ENCODE data around the gene UBASH3B. TPM values are rescaled to one million over a fixed set of nuclear protein-coding genes. Genes with fewer than 3 reads are reported as not detected.

UBASH3B gene
- total and polyA plus RNA-seq, 9 donors, result 3.8 to 11.1 (median 4.5) TPM

- no peak overlapping the region for H3K4me3 ChIP-seq (ENCODE audit: low read length)
- DNase-seq, result peak; percentile 92
- peaks cover 43% of the 10 kb centered on the region for H3K4me1 ChIP-seq (ENCODE audit: control insufficient read depth, insufficient read depth, low read length)
- H3K27me3 ChIP-seq (ENCODE audit: control insufficient read depth, insufficient read depth, low read length), result no peaks in the 10 kb centered on the region
- H3K36me3 ChIP-seq (ENCODE audit: control insufficient read depth, insufficient read depth, low read length), result no peaks in the 10 kb centered on the region
- peak overlapping the region; percentile 93 for H3K27ac ChIP-seq (ENCODE audit: low read length)
- 11% methylated on average over 4 of the region's 12 CpGs for WGBS (ENCODE audit: insufficient coverage)
- H3K9me3 ChIP-seq (replicated peaks; ENCODE audit: control insufficient read depth, low read depth, low read length), result no peaks in the 10 kb centered on the region
Measured at GRCh38 chr11:122741613-122742300, 86.2 kb downstream of the UBASH3B start.

DNA sequence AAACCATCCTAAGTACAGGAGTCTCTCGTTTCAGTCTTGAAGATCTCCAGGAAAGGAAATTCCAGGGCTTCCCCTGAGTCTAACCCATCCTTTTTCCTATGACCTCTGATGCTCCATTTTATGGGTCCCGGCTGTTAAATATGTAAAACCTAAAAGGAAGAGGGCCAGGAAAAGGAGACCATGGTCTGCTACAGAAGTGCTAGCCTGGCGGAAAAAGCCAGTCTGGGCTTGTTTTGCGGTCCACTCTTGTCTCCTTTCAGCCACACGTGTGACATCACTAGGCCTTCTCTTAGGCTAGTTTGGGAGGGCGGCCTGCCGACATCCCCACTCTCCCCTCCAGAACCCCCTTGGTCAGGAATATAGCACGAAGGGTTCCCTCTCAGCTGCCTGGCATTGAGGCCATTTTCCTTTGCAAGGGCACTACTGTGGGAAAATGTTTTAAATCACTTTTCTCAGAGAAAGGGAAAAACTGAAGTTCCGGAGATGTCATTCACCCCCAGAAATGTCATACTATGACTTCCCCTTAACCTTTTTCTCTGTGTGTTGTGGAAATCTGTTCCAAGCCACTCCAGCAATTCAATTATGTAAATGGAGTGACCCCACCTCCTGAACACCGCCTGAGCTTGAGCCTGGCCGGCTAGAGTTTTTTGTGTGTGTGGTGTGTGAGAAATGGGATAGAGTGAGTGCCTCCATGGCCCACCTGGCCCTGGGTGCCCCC lies 86.9 kb downstream of the UBASH3B start:
- peaks cover 49% of the 10 kb centered on the region for H3K4me1 ChIP-seq (ENCODE audit: control insufficient read depth, insufficient read depth, low read length)
- H3K27ac ChIP-seq (ENCODE audit: low read length), result peak overlapping the region; percentile 93
- no peaks in the 10 kb centered on the region for H3K36me3 ChIP-seq (ENCODE audit: control insufficient read depth, insufficient read depth, low read length)
- WGBS (ENCODE audit: insufficient coverage), result 14% methylated on average over 1 of the region's 11 CpGs
- no peaks in the 10 kb centered on the region for H3K9me3 ChIP-seq (replicated peaks; ENCODE audit: control insufficient read depth, low read depth, low read length)
- no peaks in the 10 kb centered on the region for H3K27me3 ChIP-seq (ENCODE audit: control insufficient read depth, insufficient read depth, low read length)
- no peak overlapping the region for H3K4me3 ChIP-seq (ENCODE audit: low read length)
- peak; percentile 93 for DNase-seq

DNA sequence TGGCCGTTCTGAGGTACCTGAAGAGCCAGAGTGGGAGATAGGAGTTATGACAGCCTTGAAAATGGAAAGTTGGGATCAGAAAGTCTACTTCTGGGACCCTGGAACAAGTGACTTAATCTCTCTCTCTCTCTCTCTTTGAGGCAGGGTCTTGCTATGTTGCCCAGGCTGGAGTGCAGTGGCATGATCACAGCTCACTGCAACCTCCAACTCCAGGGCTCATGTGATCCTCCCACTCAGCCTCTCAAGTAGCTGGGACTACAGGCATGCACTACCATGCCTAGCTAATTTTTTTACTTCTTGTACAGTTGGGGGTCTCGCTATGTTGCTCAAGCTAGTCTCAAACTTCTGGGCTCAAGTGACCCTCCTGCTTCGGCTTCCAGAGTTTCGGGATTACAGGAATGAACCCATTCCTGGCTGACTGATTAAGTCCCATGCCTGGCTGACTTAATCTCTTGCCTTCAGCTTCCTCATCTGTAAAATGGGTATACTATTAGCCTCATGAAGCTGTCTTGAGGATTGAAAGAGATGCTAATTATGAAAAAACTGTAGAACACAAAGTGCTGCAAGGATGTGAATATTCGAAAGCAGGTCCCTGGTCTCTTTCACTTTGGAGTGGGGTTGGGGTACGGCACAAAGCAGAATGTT lies 87.7 kb downstream of the UBASH3B start:
- no peak for DNase-seq
- H3K4me1 ChIP-seq (ENCODE audit: control insufficient read depth, insufficient read depth, low read length), result peaks cover 55% of the 10 kb centered on the region
- H3K4me3 ChIP-seq (ENCODE audit: low read length), result no peak overlapping the region
- WGBS (ENCODE audit: insufficient coverage), result 88% methylated on average over 3 of the region's 6 CpGs
- peak overlapping the region; percentile 93 for H3K27ac ChIP-seq (ENCODE audit: low read length)
- no peaks in the 10 kb centered on the region for H3K9me3 ChIP-seq (replicated peaks; ENCODE audit: control insufficient read depth, low read depth, low read length)
- H3K36me3 ChIP-seq (ENCODE audit: control insufficient read depth, insufficient read depth, low read length), result no peaks in the 10 kb centered on the region
- H3K27me3 ChIP-seq (ENCODE audit: control insufficient read depth, insufficient read depth, low read length), result no peaks in the 10 kb centered on the region

DNA sequence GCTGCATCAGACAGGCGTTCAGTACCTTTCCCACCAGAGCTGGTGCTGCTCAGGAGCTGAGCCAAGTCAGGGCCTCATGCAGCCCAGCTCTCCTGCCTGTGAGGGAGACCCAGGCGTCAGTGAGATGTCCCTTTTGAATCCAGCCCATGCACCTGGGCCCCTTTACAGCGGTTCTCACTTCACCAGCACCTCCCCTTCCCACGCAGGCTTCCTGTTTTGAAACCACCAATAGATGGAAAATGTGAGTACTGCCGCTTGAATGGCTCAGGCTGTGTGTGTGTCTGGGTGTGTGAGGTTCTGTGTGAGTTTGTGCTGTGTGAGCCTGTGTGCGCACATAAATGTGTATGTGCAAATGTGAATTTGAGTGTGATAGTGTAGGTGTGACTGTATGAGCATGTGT lies 88.4 kb downstream of the UBASH3B start:
- WGBS (ENCODE audit: insufficient coverage), result 21% methylated on average over 4 of the region's 6 CpGs
- no peaks in the 10 kb centered on the region for H3K27me3 ChIP-seq (ENCODE audit: control insufficient read depth, insufficient read depth, low read length)
- H3K9me3 ChIP-seq (replicated peaks; ENCODE audit: control insufficient read depth, low read depth, low read length), result no peaks in the 10 kb centered on the region
- peak overlapping the region; percentile 93 for H3K27ac ChIP-seq (ENCODE audit: low read length)
- DNase-seq, result peak; percentile 93
- H3K4me1 ChIP-seq (ENCODE audit: control insufficient read depth, insufficient read depth, low read length), result peaks cover 61% of the 10 kb centered on the region
- H3K36me3 ChIP-seq (ENCODE audit: control insufficient read depth, insufficient read depth, low read length), result no peaks in the 10 kb centered on the region
- no peak overlapping the region for H3K4me3 ChIP-seq (ENCODE audit: low read length)

GRCh38 chr11:122744357-122744756 lies 88.8 kb downstream of the UBASH3B start:
- Histone ChIP-seq H3K4me3 (ENCODE audit: low read length) (no peak overlapping the region), H3K4me1 (ENCODE audit: control insufficient read depth, insufficient read depth, low read length) (peaks cover 62% of the 10 kb centered on the region), H3K27me3 (ENCODE audit: control insufficient read depth, insufficient read depth, low read length) (no peaks in the 10 kb centered on the region), H3K27ac (ENCODE audit: low read length) (peak overlapping the region; percentile 51), H3K36me3 (ENCODE audit: control insufficient read depth, insufficient read depth, low read length) (no peaks in the 10 kb centered on the region), H3K9me3 (replicated peaks; ENCODE audit: control insufficient read depth, low read depth, low read length) (no peaks in the 10 kb centered on the region)
- WGBS (ENCODE audit: insufficient coverage), result 64% methylated on average over 5 of the region's 5 CpGs
- DNase-seq, result no peak

DNA sequence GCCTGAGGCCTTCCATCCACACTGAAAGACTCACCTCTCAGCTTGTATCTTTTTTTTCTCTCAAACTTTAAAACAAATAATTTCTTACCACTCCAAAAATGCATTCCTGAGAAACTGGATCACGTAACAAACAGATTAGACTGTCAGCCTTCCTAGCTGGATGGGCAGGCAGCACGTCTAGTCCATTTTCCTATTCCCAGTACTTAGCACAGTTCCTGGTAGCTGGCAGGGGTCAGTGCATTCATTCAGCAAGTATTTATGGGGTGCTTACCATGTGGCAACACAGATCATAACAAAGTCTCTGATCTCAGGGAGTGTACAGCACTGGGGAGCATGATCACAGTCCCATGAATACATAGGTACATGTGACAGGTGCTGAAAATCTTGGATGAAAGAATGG lies 89.6 kb downstream of the UBASH3B start:
- Histone ChIP-seq H3K27ac (ENCODE audit: low read length) (no peak overlapping the region), H3K36me3 (ENCODE audit: control insufficient read depth, insufficient read depth, low read length) (no peaks in the 10 kb centered on the region), H3K27me3 (ENCODE audit: control insufficient read depth, insufficient read depth, low read length) (no peaks in the 10 kb centered on the region), H3K4me1 (ENCODE audit: control insufficient read depth, insufficient read depth, low read length) (peaks cover 62% of the 10 kb centered on the region), H3K4me3 (ENCODE audit: low read length) (no peak overlapping the region), H3K9me3 (replicated peaks; ENCODE audit: control insufficient read depth, low read depth, low read length) (no peaks in the 10 kb centered on the region)
- 40% methylated on average over 1 of the region's 2 CpGs for WGBS (ENCODE audit: insufficient coverage)
- no peak for DNase-seq

DNA sequence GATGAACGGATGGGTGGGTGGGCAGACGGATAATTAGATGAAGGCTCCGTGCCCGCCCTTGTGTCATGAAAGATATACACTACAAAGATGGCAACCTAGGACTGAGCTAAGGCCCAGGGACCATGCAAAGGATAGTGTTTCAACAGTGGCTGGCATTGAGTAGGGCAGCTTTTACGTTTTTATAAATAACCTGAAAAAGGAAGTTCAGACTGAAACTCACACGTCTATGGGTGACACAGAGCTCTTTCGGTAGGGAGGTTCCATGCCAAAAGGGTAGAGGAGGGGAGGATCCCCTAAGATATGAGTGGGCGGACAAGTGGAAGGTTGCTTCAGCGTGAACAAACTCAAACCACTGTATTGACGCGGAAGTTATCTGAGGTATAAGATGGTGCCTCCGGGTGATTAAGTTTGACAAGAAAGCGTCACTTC lies 90.5 kb downstream of the UBASH3B start:
- H3K36me3 ChIP-seq (ENCODE audit: control insufficient read depth, insufficient read depth, low read length), result no peaks in the 10 kb centered on the region
- peak overlapping the region; percentile 39 for H3K27ac ChIP-seq (ENCODE audit: low read length)
- H3K4me3 ChIP-seq (ENCODE audit: low read length), result no peak overlapping the region
- no peaks in the 10 kb centered on the region for H3K9me3 ChIP-seq (replicated peaks; ENCODE audit: control insufficient read depth, low read depth, low read length)
- 79% methylated on average over 7 of the region's 13 CpGs for WGBS (ENCODE audit: insufficient coverage)
- no peak for DNase-seq
- peaks cover 61% of the 10 kb centered on the region for H3K4me1 ChIP-seq (ENCODE audit: control insufficient read depth, insufficient read depth, low read length)
- H3K27me3 ChIP-seq (ENCODE audit: control insufficient read depth, insufficient read depth, low read length), result no peaks in the 10 kb centered on the region

DNA sequence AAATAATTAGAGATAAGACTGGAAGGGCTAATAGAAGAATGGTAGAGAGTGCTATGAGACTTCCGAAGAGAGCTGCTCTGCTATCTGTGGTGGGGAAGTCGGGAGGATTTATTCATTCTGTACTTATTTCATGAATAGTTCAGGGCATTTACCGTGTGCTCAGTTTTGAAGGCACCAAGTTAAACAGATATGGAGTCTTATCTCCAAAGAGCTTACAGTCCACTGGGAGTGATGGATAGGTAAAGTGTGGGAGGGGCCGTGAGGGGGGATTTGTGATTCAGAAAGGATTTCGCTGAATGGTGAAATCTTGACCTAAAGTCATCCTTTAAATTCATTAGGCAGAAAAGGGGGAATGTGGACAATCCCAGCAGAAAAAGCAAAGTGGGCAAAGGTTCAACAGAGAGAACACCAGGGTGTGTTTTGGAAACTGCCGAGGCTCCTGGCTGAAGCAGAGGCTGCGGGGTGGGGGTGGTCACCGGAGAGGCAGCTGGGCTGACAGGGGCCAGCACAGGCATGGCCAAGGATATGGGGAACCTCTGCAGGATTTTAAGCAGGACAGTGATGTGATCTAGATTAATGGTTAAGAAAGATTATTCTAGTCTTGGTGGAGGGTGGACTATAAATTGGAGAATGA lies 91.2 kb downstream of the UBASH3B start:
- Histone ChIP-seq H3K27ac (ENCODE audit: low read length) (peak overlapping the region; percentile 39), H3K4me1 (ENCODE audit: control insufficient read depth, insufficient read depth, low read length) (peaks cover 56% of the 10 kb centered on the region), H3K27me3 (ENCODE audit: control insufficient read depth, insufficient read depth, low read length) (no peaks in the 10 kb centered on the region), H3K9me3 (replicated peaks; ENCODE audit: control insufficient read depth, low read depth, low read length) (no peaks in the 10 kb centered on the region), H3K4me3 (ENCODE audit: low read length) (no peak overlapping the region), H3K36me3 (ENCODE audit: control insufficient read depth, insufficient read depth, low read length) (no peaks in the 10 kb centered on the region)
- 41% methylated on average over 8 of the region's 8 CpGs for WGBS (ENCODE audit: insufficient coverage)
- DNase-seq, result peak; percentile 63

DNA sequence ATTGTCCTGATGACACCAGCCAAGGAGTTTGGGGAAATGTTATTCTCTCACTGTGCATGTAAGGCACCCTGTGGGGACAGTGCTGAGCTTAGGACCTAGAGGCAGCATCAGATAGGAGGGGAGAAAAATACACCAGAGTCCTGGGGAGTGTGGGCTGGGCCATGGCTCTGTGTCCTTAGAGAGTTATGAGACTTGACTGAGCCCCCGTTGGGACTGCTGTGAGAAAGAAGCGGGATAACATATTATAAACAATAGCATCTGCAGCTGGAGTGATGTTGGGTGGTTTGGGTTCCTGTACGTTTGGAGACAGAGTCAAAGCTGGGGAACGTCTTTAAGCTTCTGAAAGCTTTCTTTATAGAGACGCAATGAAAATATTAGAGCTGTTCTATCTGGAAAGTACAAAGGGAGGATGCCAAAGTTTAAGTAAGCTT lies 91.8 kb downstream of the UBASH3B start:
- Histone ChIP-seq H3K27ac (ENCODE audit: low read length) (peak overlapping the region; percentile 39), H3K9me3 (replicated peaks; ENCODE audit: control insufficient read depth, low read depth, low read length) (no peaks in the 10 kb centered on the region), H3K27me3 (ENCODE audit: control insufficient read depth, insufficient read depth, low read length) (no peaks in the 10 kb centered on the region), H3K4me3 (ENCODE audit: low read length) (no peak overlapping the region), H3K36me3 (ENCODE audit: control insufficient read depth, insufficient read depth, low read length) (no peaks in the 10 kb centered on the region), H3K4me1 (ENCODE audit: control insufficient read depth, insufficient read depth, low read length) (peaks cover 50% of the 10 kb centered on the region)
- DNase-seq, result peak; percentile 70
- WGBS (ENCODE audit: insufficient coverage), result 0% methylated on average over 2 of the region's 5 CpGs

All from muscle of leg (tissue), 11 donors.